OCI-LY1 (cell line): ENCODE data around the gene PPP1CB.

Experiments
- CTCF ChIP-seq: fragments of 200-600 bp; sonication (generic), shearing (Covaris generic); IDR thresholded peaks from 2 replicates; pipeline ENCODE4 v1.5.1; 2017; ENCODE audit warnings: mild to moderate bottlenecking, antibody characterized with exemption, low read length, moderate library complexity, mixed read lengths
- EZH2 ChIP-seq: fragments of 200-600 bp; sonication (generic), shearing (Covaris generic); IDR thresholded peaks from 2 replicates; pipeline ENCODE4 v1.8.0; 2017; ENCODE audit warnings: borderline replicate concordance, mixed run types, mild to moderate bottlenecking, antibody characterized with exemption, low read length, moderate library complexity, mixed read lengths

GRCh38 chr2:28755421-28755820, 3.8 kb downstream of the PPP1CB start:
- TF ChIP-seq CTCF, result no peak
- TF ChIP-seq EZH2, result no peak
